Smooth muscle cell (in vitro differentiated cells): Measurements from ENCODE around the gene S100G. TPM values are rescaled to one million over a fixed set of nuclear protein-coding genes. Genes with fewer than 3 reads are reported as not detected.
"Not testable (repeated sequence)": the region's sequence is repeated elsewhere in the genome, so short reads cannot be mapped to it uniquely, and the experiment has no call there.

ENCODE experiments used
- DNase-seq: peaks from one replicate; lab custom pipeline; 2025; ENCODE audit not compliant: unreplicated experiment; lab: John Stamatoyannopoulos, UW
- H2AFZ ChIP-seq: fragments of 200-600 bp; sonication (generic); 2 replicates; pipeline ENCODE4 v1.6.0; 2016; ENCODE audit warnings: antibody characterized with exemption, low read depth, mild to moderate bottlenecking
- H3F3A ChIP-seq: fragments of 200-600 bp; sonication (generic); 2 replicates; pipeline ENCODE4 v1.6.0; 2017; ENCODE audit warnings: antibody characterized with exemption, low read depth
- H3K27ac ChIP-seq: fragments of 200-600 bp; sonication (generic); 2 replicates; pipeline ENCODE4 v1.5.1; 2016; ENCODE audit warnings: low read depth, mild to moderate bottlenecking
- H3K27me3 ChIP-seq: fragments of 200-600 bp; sonication (generic); 2 replicates; pipeline ENCODE4 v1.6.1; 2016; ENCODE audit warnings: low read depth, mild to moderate bottlenecking
- H3K36me3 ChIP-seq: fragments of 200-600 bp; sonication (generic); 2 replicates; pipeline ENCODE4 v1.5.1; 2016; ENCODE audit warnings: low read depth
- H3K4me1 ChIP-seq: fragments of 200-600 bp; sonication (generic); 2 replicates; pipeline ENCODE4 v1.5.1; 2016; ENCODE audit warnings: low read depth
- H3K4me2 ChIP-seq: fragments of 200-600 bp; sonication (generic); 2 replicates; pipeline ENCODE4 v1.6.0; 2016; ENCODE audit warnings: mild to moderate bottlenecking
- H3K4me3 ChIP-seq: fragments of 200-600 bp; sonication (generic); 2 replicates; pipeline ENCODE4 v1.5.1; 2016; ENCODE audit warnings: mild to moderate bottlenecking
- H3K79me2 ChIP-seq: fragments of 200-600 bp; sonication (generic); 2 replicates; pipeline ENCODE4 v1.6.0; 2016; ENCODE audit warnings: low read depth, mild to moderate bottlenecking
- H3K9ac ChIP-seq: fragments of 200-600 bp; sonication (generic); 2 replicates; pipeline ENCODE4 v1.6.0; 2016; ENCODE audit warnings: low read depth
- H3K9me3 ChIP-seq: fragments of 200-600 bp; sonication (generic); replicated peaks from 2 replicates; pipeline ENCODE4 v1.5.1; 2016; ENCODE audit warnings: low read depth
- H4K20me1 ChIP-seq: fragments of 200-600 bp; sonication (generic); 2 replicates; pipeline ENCODE4 v1.6.0; 2016; ENCODE audit warnings: low read depth
- WGBS: methylation state at CpG from one replicate; pipeline ENCODE4 v1.1.7; 2016; ENCODE audit warnings: low lambda C conversion rate; 5-methylcytosine and 5-hydroxymethylcytosine counted together
- polyA plus RNA-seq: library from polyadenylated mRNA; unstranded; fragments of >200 nt; fragmentation: Nextera tagmentation; extraction: Ambion mirVana; gene quantifications from 2 replicates; pipeline ENCODE4 v1.2.1, GENCODE V29; 2016
- total RNA-seq: library from RNA; depleted of rRNA; stranded (reverse); fragments of >200 nt; gene quantifications from 2 replicates; pipeline ENCODE4 v1.2.3, GENCODE V29; 2014
- TF ChIP-seq, protein P1 (sequence below): fragments of 200-600 bp; sonication (generic); IDR thresholded peaks from 2 replicates; pipeline ENCODE4 v1.5.1; 2017; ENCODE audit warnings: borderline replicate concordance, mild to moderate bottlenecking, antibody characterized with exemption; ENCODE audit not compliant: insufficient read depth, poor library complexity, severe bottlenecking

Gene S100G
- total and polyA plus RNA-seq, 2 experiments from 2014 or later = not detected

DNA sequence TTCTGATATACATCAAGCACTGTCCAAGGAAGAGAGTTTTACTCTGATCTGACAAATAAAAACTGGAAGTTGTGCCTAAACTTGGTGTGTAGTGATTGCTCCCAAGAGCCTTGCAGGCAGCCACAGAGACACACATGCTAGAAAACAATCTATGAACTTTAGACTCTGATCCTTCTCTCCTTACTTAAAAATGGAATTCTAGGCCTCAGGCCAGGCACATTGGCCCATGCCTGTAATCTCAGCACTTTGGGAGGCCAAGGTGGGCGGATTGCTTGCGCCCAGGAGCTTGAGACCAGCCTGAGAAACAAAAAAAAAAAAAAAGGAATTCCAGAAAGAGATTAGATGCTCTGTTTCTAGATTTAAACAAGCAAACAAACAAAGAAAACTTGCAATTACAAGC lies 45.6 kb upstream of the S100G start:
- no peaks in the 10 kb centered on the region for H3K36me3 ChIP-seq
- H3K27me3 ChIP-seq = no peaks in the 10 kb centered on the region
- H3K4me3 ChIP-seq = no peak overlapping the region
- peak overlapping the region; percentile 47 for H3K27ac ChIP-seq
- no peaks in the 10 kb centered on the region for H4K20me1 ChIP-seq
- no peak overlapping the region for H3K9ac ChIP-seq
- no peaks in the 10 kb centered on the region for H3K79me2 ChIP-seq
- H3K4me1 ChIP-seq = peaks cover 4% of the 10 kb centered on the region
- peak overlapping the region; percentile 44 for H3K4me2 ChIP-seq
- no peaks in the 10 kb centered on the region for H3F3A ChIP-seq
- TF ChIP-seq, protein P1, sequence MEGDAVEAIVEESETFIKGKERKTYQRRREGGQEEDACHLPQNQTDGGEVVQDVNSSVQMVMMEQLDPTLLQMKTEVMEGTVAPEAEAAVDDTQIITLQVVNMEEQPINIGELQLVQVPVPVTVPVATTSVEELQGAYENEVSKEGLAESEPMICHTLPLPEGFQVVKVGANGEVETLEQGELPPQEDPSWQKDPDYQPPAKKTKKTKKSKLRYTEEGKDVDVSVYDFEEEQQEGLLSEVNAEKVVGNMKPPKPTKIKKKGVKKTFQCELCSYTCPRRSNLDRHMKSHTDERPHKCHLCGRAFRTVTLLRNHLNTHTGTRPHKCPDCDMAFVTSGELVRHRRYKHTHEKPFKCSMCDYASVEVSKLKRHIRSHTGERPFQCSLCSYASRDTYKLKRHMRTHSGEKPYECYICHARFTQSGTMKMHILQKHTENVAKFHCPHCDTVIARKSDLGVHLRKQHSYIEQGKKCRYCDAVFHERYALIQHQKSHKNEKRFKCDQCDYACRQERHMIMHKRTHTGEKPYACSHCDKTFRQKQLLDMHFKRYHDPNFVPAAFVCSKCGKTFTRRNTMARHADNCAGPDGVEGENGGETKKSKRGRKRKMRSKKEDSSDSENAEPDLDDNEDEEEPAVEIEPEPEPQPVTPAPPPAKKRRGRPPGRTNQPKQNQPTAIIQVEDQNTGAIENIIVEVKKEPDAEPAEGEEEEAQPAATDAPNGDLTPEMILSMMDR = no peak
- 87% methylated on average over 2 of the region's 2 CpGs for WGBS
- H3K9me3 ChIP-seq = no peaks in the 10 kb centered on the region
- no peak overlapping the region for H2AFZ ChIP-seq
- no peak for DNase-seq

DNA sequence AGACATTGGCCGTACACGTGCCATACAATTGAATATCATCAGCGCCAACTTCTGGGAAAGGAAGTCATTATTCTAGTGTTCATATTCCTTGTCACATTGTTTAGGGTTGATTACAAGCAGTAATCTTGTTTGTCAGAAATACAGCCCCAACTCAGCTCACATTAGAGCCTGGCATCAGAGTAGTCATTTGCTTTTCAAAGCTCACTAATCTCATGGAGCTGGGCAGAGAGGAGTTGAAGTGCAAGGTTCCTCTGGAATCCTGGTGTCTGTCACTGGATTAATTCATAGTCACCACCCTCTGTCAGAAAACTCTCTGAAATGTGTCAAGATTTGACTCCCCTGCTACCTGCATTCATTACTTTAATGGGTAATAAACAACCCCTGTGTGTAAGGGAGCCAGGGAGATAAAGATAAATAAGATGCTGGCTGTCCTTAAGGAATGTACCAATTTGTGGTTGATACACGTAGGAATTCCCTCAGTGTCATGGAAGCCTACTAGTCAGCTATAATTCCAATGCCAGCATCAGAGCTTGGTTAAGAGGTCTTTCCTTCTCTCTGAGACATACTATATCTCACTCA lies 43.7 kb upstream of the S100G start:
- H4K20me1 ChIP-seq = no peaks in the 10 kb centered on the region
- no peaks in the 10 kb centered on the region for H3K27me3 ChIP-seq
- peaks cover 4% of the 10 kb centered on the region for H3K4me1 ChIP-seq
- no peaks in the 10 kb centered on the region for H3K79me2 ChIP-seq
- DNase-seq = no peak
- no peak overlapping the region for H3K4me3 ChIP-seq
- H3F3A ChIP-seq = peaks cover 3% of the 10 kb centered on the region
- H3K36me3 ChIP-seq = no peaks in the 10 kb centered on the region
- H3K9me3 ChIP-seq = no peaks in the 10 kb centered on the region
- no peak overlapping the region for H3K9ac ChIP-seq
- TF ChIP-seq, protein P1 = no peak
- H3K27ac ChIP-seq = no peak overlapping the region
- H2AFZ ChIP-seq = no peak overlapping the region
- no peak overlapping the region for H3K4me2 ChIP-seq
- WGBS = 79% methylated on average over 4 of the region's 4 CpGs

DNA sequence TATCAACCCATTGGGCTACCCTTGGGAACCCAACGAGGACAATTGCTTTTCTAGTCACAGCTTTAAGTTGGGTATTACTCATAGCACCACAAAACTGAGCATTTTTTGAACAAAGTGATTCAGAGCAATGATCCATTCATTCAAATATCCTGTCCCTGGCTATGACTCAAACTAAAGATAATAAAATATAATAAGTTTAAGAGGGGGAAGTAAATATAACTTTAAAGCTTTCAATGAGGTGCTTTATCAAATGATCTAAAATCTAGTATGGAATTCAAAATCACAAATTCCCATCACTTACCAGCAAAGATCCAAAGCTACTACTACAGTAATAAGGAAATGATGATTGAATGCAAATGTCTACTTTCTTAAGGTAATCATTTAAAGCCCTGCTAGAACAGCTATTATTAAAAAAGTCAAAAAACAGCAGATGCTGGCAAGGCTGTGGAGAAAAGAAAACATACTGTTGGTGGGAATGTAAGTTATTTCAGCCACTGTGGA lies 39.8 kb upstream of the S100G start:
- Histone ChIP-seq H3K9me3 (no peaks in the 10 kb centered on the region), H3K27me3 (no peaks in the 10 kb centered on the region), H3K9ac (no peak overlapping the region), H3F3A (peaks cover 3% of the 10 kb centered on the region), H3K4me1 (no peaks in the 10 kb centered on the region), H3K36me3 (no peaks in the 10 kb centered on the region), H4K20me1 (no peaks in the 10 kb centered on the region), H3K79me2 (no peaks in the 10 kb centered on the region), H3K4me3 (no peak overlapping the region), H3K4me2 (no peak overlapping the region), H2AFZ (no peak overlapping the region), H3K27ac (peak overlapping the region; percentile 56)
- no peak for DNase-seq
- TF ChIP-seq, protein P1 = no peak
- 28% methylated on average over 1 of the region's 1 CpG for WGBS

DNA sequence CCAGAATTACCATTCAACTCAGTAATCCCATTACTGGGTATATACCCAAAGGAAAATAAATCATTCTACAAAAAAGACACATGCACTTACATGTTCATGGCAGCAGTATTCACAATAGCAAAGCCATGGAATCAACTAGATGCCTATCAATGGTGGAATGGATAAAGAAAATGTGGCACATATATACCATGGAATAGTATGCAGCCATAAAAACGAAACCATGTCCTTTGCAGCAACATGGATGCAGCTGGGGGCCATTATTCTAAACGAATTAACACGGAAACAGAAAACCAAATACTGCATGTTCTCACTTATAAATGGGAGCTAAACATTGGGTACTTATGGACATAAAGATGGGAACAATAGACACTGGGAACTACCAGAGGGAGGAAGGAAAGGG lies 39.3 kb upstream of the S100G start:
- not testable (repeated sequence) for H2AFZ ChIP-seq, H3K36me3 ChIP-seq, H3F3A ChIP-seq, H3K9me3 ChIP-seq, H3K79me2 ChIP-seq, H3K4me2 ChIP-seq, H3K9ac ChIP-seq, H3K27me3 ChIP-seq, H4K20me1 ChIP-seq, DNase-seq, H3K4me1 ChIP-seq, H3K4me3 ChIP-seq
- WGBS = 100% methylated on average over 3 of the region's 3 CpGs
- peak overlapping the region; percentile 56 for H3K27ac ChIP-seq
